ENCODE data around the gene PTPRH. TPM values are rescaled to one million over a fixed set of nuclear protein-coding genes. Genes with fewer than 3 reads are reported as not detected.

Gene PTPRH
- total RNA-seq, 1 donor from 2014 or later, result 1.2 TPM

- H3K4me1 Mint-ChIP-seq, result peaks cover 11% of the 10 kb centered on the region
- H3K36me3 Mint-ChIP-seq (ENCODE audit: low read depth), result no peaks in the 10 kb centered on the region
- no peaks in the 10 kb centered on the region for H3K9me3 Mint-ChIP-seq
- no peaks in the 10 kb centered on the region for H3K27me3 Mint-ChIP-seq (ENCODE audit: low read depth)
- no peak overlapping the region for H3K27ac Mint-ChIP-seq (ENCODE audit: unreplicated experiment)
- no peak for DNase-seq (ENCODE audit: low read depth, low spot score)
- no peak overlapping the region for H3K4me3 Mint-ChIP-seq
- no peak for TF ChIP-seq CTCF (conservative IDR thresholded peaks at IDR 0.05)
Observed at GRCh38 chr19:55247621-55248099, 38.4 kb upstream of the PTPRH start.

GRCh38 chr19:55246462-55247451, 37.5 kb upstream of the PTPRH start:
- TF ChIP-seq CTCF (conservative IDR thresholded peaks at IDR 0.05), result no peak
- no peaks in the 10 kb centered on the region for H3K36me3 Mint-ChIP-seq (ENCODE audit: low read depth)
- no peaks in the 10 kb centered on the region for H3K27me3 Mint-ChIP-seq (ENCODE audit: low read depth)
- H3K27ac Mint-ChIP-seq (ENCODE audit: unreplicated experiment), result no peak overlapping the region
- H3K4me1 Mint-ChIP-seq, result peaks cover 11% of the 10 kb centered on the region
- no peak for DNase-seq (ENCODE audit: low read depth, low spot score)
- no peak overlapping the region for H3K4me3 Mint-ChIP-seq
- no peaks in the 10 kb centered on the region for H3K9me3 Mint-ChIP-seq

GRCh38 chr19:55245236-55245904, 36.1 kb upstream of the PTPRH start:
- no peak for TF ChIP-seq CTCF (conservative IDR thresholded peaks at IDR 0.05)
- no peak for DNase-seq (ENCODE audit: low read depth, low spot score)
- H3K4me1 Mint-ChIP-seq, result peaks cover 11% of the 10 kb centered on the region
- H3K27me3 Mint-ChIP-seq (ENCODE audit: low read depth), result no peaks in the 10 kb centered on the region
- no peaks in the 10 kb centered on the region for H3K9me3 Mint-ChIP-seq
- H3K36me3 Mint-ChIP-seq (ENCODE audit: low read depth), result no peaks in the 10 kb centered on the region
- no peak overlapping the region for H3K27ac Mint-ChIP-seq (ENCODE audit: unreplicated experiment)
- H3K4me3 Mint-ChIP-seq, result no peak overlapping the region

- Mint-ChIP-seq H3K36me3 (ENCODE audit: low read depth) (no peaks in the 10 kb centered on the region), H3K27me3 (ENCODE audit: low read depth) (no peaks in the 10 kb centered on the region), H3K9me3 (no peaks in the 10 kb centered on the region), H3K4me1 (peaks cover 11% of the 10 kb centered on the region), H3K4me3 (no peak overlapping the region), H3K27ac (ENCODE audit: unreplicated experiment) (no peak overlapping the region)
- DNase-seq (ENCODE audit: low read depth, low spot score), result no peak
- no peak for TF ChIP-seq CTCF (conservative IDR thresholded peaks at IDR 0.05)
Observed at GRCh38 chr19:55244004-55244680, 34.8 kb upstream of the PTPRH start.

- Mint-ChIP-seq H3K36me3 (ENCODE audit: low read depth) (peaks cover under 1% of the 10 kb centered on the region), H3K27ac (ENCODE audit: unreplicated experiment) (no peak overlapping the region), H3K4me1 (no peaks in the 10 kb centered on the region)
Observed at GRCh38 chr19:55242517-55242916, 33.2 kb upstream of the PTPRH start.

More at GRCh38 chr19:55242517-55242916, 33.2 kb upstream of the PTPRH start:
- no peak for DNase-seq (ENCODE audit: low read depth, low spot score)
- H3K4me3 Mint-ChIP-seq, result no peak overlapping the region
- TF ChIP-seq CTCF (conservative IDR thresholded peaks at IDR 0.05), result no peak
- H3K27me3 Mint-ChIP-seq (ENCODE audit: low read depth), result no peaks in the 10 kb centered on the region
- no peaks in the 10 kb centered on the region for H3K9me3 Mint-ChIP-seq
